CD4-positive, alpha-beta T cell treated with Interleukin-15 for 4 hours (primary cell): Measurements from ENCODE around the gene SMYD4.

Experiments used
- DNase-seq: peaks from one replicate; pipeline ENCODE4 v3.0.0-alpha.2; 2020; ENCODE audit warnings: low spot score

Gene SMYD4

DNA sequence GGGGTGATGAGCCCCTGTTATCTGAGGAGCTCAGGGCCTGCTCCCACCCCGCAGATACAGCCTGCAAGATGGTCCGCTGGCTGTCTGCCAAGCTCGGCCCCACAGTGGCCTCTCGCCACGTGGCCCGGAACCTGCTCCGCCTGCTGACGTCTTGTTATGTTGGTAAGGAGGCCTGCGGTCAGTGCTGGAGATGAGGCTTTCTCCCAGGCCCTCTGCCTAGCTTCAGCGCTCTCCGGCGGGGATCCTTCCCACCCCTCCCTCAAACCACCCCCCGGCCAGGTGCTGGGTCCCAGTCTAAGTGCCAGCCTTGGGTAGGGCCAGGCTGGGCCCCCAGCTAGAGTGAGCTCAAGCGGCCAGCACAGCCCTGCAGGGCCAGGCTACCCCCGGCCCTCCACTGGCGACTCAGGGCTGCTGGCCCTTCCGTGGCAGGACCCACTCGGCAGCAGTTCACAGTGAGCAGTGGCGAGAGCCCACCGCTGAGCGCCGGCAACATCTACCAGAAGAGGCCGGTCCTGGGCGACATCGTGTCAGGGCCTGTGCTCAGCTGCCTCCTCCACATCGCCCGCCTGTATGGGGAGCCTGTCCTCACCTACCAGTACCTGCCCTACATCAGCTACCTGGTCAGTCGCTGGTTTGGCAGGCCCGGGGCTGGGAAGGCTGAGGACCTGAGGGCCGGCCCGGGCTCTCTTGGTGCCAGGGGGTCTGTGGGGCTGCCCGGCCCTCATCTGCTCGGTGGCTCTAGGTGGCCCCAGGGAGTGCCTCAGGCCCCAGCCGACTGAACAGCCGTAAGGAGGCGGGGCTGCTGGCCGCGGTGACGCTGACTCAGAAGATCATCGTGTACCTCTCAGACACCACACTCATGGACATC, 99.1 kb downstream of the SMYD4 start:
- no peak for DNase-seq

DNA sequence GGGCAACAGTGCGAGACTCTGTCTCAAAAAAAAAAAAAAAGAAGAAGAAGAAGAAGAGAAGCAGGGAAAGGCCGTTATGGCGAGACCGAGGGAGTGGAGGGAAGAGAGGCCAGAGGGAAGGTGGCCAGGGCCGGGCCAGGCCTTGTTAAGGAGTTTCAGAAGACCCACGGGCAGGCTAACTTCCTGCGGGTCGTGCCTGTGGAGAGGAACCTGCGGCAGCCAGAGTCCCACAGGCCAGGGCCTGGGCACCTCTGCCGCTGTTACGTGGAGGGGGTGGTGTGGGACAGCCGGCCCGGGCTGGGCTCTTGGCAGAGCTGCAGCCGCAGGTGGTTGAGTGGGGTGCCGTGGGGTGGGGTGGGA, 99.8 kb downstream of the SMYD4 start:
- no peak for DNase-seq
